ENCODE data around the gene BBS12. TPM values are rescaled to one million over a fixed set of nuclear protein-coding genes. Genes with fewer than 3 reads are reported as not detected.

Gene BBS12
- polyA plus RNA-seq, 3 donors = 0.19 to 1.0 (median 0.52) TPM

GRCh38 chr4:122716825-122717448 is 15.6 kb upstream of the BBS12 start:
- Histone ChIP-seq H3K4me3 (replicated peaks in 1 of 3; ENCODE audit: low read depth in 2 of 3, low read length in 3 of 3) (no peak overlapping the region), H2AFZ (ENCODE audit: insufficient read depth, low read depth, low read length, poor library complexity, severe bottlenecking) (no peak overlapping the region), H3K27me3 (ENCODE audit: control insufficient read depth in 2 of 2, insufficient read depth in 2 of 2, low read length in 2 of 2) (peaks cover 2 to 3% of the 10 kb centered on the region in 2 donors), H3K9me3 (replicated peaks in 1 of 2; ENCODE audit: control insufficient read depth in 1 of 2, insufficient read depth in 1 of 2, low read length in 2 of 2) (no peaks in the 10 kb centered on the region), H3K4me2 (replicated peaks; ENCODE audit: extremely low read depth, low read length, poor library complexity, severe bottlenecking) (no peak overlapping the region), H4K20me1 (ENCODE audit: insufficient read depth, low read length) (no peaks in the 10 kb centered on the region), H3K4me1 (ENCODE audit: control insufficient read depth in 1 of 2, insufficient read depth in 2 of 2, low read length in 2 of 2) (no peaks in the 10 kb centered on the region), H3K36me3 (replicated peaks in 1 of 2; ENCODE audit: control insufficient read depth in 1 of 2, insufficient read depth in 2 of 2, low read length in 2 of 2) (no peaks in the 10 kb centered on the region), H3K9ac (ENCODE audit: insufficient read depth, low read length, poor library complexity, severe bottlenecking) (no peak overlapping the region), H3K27ac (ENCODE audit: low read depth in 1 of 2, low read length in 2 of 2) (no peak overlapping the region), H3K79me2 (ENCODE audit: insufficient read depth, low read length) (no peaks in the 10 kb centered on the region)
- Mint-ChIP-seq H3K9me3 (peaks cover 0 to 3% (median 0%) of the 10 kb centered on the region in 7 donors), H3K36me3 (no peaks in the 10 kb centered on the region), H3K27me3 (ENCODE audit: low read depth in 3 of 3) (peaks cover 3 to 12% (median 6%) of the 10 kb centered on the region in 3 donors), H3K27ac (no peak overlapping the region), H3K4me3 (peak overlapping the region in 1 of 2 donors; percentile 2), H3K4me1 (peaks cover 3% of the 10 kb centered on the region)
- DNase-seq = peak; percentile 30 to 47 (median 43)
- TF ChIP-seq CTCF (IDR thresholded peaks at IDR 0.05) = peak; percentile 89
- intact Hi-C loops (cut with micrococcal nuclease) = no loop called here
- WGBS (ENCODE audit: insufficient coverage) = no CpG with 5 or more reads among the region's 4 CpGs

GRCh38 chr4:122718281-122718680 is 14.2 kb upstream of the BBS12 start:
- Histone ChIP-seq H3K4me1 (ENCODE audit: control insufficient read depth in 1 of 2, insufficient read depth in 2 of 2, low read length in 2 of 2) (no peaks in the 10 kb centered on the region), H3K4me3 (replicated peaks in 1 of 3; ENCODE audit: low read depth in 2 of 3, low read length in 3 of 3) (no peak overlapping the region), H3K27me3 (ENCODE audit: control insufficient read depth in 2 of 2, insufficient read depth in 2 of 2, low read length in 2 of 2) (peaks cover 2 to 3% of the 10 kb centered on the region in 2 donors), H3K36me3 (replicated peaks in 1 of 2; ENCODE audit: control insufficient read depth in 1 of 2, insufficient read depth in 2 of 2, low read length in 2 of 2) (no peaks in the 10 kb centered on the region), H4K20me1 (ENCODE audit: insufficient read depth, low read length) (no peaks in the 10 kb centered on the region), H3K27ac (ENCODE audit: low read depth in 1 of 2, low read length in 2 of 2) (no peak overlapping the region), H3K9me3 (replicated peaks in 1 of 2; ENCODE audit: control insufficient read depth in 1 of 2, insufficient read depth in 1 of 2, low read length in 2 of 2) (no peaks in the 10 kb centered on the region), H3K4me2 (replicated peaks; ENCODE audit: extremely low read depth, low read length, poor library complexity, severe bottlenecking) (no peak overlapping the region), H2AFZ (ENCODE audit: insufficient read depth, low read depth, low read length, poor library complexity, severe bottlenecking) (no peak overlapping the region), H3K79me2 (ENCODE audit: insufficient read depth, low read length) (no peaks in the 10 kb centered on the region), H3K9ac (ENCODE audit: insufficient read depth, low read length, poor library complexity, severe bottlenecking) (no peak overlapping the region)
- no peak overlapping the region for H3K4me3 Mint-ChIP-seq
- peaks cover 3 to 13% (median 7%) of the 10 kb centered on the region in 3 donors for H3K27me3 Mint-ChIP-seq (ENCODE audit: low read depth in 3 of 3)
- H3K9me3 Mint-ChIP-seq = peaks cover 0 to 3% (median 0%) of the 10 kb centered on the region in 7 donors
- no peak for DNase-seq
- intact Hi-C loops (cut with micrococcal nuclease) = no loop called here
- no peak overlapping the region for H3K27ac Mint-ChIP-seq
- H3K4me1 Mint-ChIP-seq = no peaks in the 10 kb centered on the region
- no CpG with 5 or more reads among the region's 2 CpGs for WGBS (ENCODE audit: insufficient coverage)
- no peak for TF ChIP-seq CTCF (IDR thresholded peaks at IDR 0.05)
- H3K36me3 Mint-ChIP-seq = no peaks in the 10 kb centered on the region

Data from CD14-positive monocyte (primary cell).